GM23248 (cell line): ENCODE results near the gene ST8SIA6. TPM values are rescaled to one million over a fixed set of nuclear protein-coding genes. Genes with fewer than 3 reads are reported as not detected.

ENCODE experiments used
- DNase-seq: peaks from one replicate; pipeline ENCODE4 v3.0.0-alpha.2; 2015
- H2AFZ ChIP-seq: fragments of 200-600 bp; sonication (generic); 2 replicates; pipeline ENCODE4 v1.6.1; 2016; ENCODE audit warnings: antibody characterized with exemption
- H3F3A ChIP-seq: fragments of 200-600 bp; sonication (generic); 2 replicates; pipeline ENCODE4 v1.6.1; 2016; ENCODE audit warnings: mild to moderate bottlenecking, antibody characterized with exemption, mixed run types; ENCODE audit not compliant: insufficient read depth
- H3K27ac ChIP-seq: fragments of 200-600 bp; sonication (generic); 2 replicates; pipeline ENCODE4 v1.5.1; 2016; ENCODE audit warnings: mild to moderate bottlenecking
- H3K27me3 ChIP-seq: fragments of 200-600 bp; sonication (generic); replicated peaks from 2 replicates; pipeline ENCODE4 v1.6.1; 2016; ENCODE audit warnings: mild to moderate bottlenecking; ENCODE audit not compliant: insufficient read depth
- H3K36me3 ChIP-seq: fragments of 200-600 bp; sonication (generic); 2 replicates; pipeline ENCODE4 v1.6.1; 2016; ENCODE audit warnings: low read depth, mild to moderate bottlenecking
- H3K4me1 ChIP-seq: fragments of 200-600 bp; sonication (generic); 2 replicates; pipeline ENCODE4 v1.6.1; 2016; ENCODE audit warnings: mild to moderate bottlenecking; ENCODE audit not compliant: insufficient read depth
- H3K4me2 ChIP-seq: fragments of 200-600 bp; sonication (generic); one replicate; pipeline ENCODE4 v1.6.1; 2016; ENCODE audit warnings: mild to moderate bottlenecking; ENCODE audit not compliant: unreplicated experiment
- H3K4me3 ChIP-seq: fragments of 200-600 bp; sonication (generic); 2 replicates; pipeline ENCODE4 v1.5.1; 2016; ENCODE audit warnings: mild to moderate bottlenecking
- H3K79me2 ChIP-seq: fragments of 200-600 bp; sonication (generic); 2 replicates; pipeline ENCODE4 v1.6.1; 2016; ENCODE audit warnings: mild to moderate bottlenecking; ENCODE audit not compliant: insufficient read depth
- H3K9ac ChIP-seq: fragments of 200-600 bp; sonication (generic); 2 replicates; pipeline ENCODE4 v1.6.1; 2016; ENCODE audit warnings: mild to moderate bottlenecking
- H3K9me2 ChIP-seq: fragments of 200-600 bp; sonication (generic); 2 replicates; pipeline ENCODE4 v1.6.1; 2016; ENCODE audit warnings: mixed run types, mild to moderate bottlenecking, moderate library complexity; ENCODE audit not compliant: insufficient read depth
- H3K9me3 ChIP-seq: fragments of 200-600 bp; sonication (generic); one replicate; pipeline ENCODE4 v1.6.1; 2017; ENCODE audit warnings: low read depth
- H4K20me1 ChIP-seq: fragments of 200-600 bp; sonication (generic); 2 replicates; pipeline ENCODE4 v1.6.0; 2016; ENCODE audit not compliant: insufficient read depth
- EZH2 ChIP-seq: fragments of 200-600 bp; sonication (generic); IDR thresholded peaks from 2 replicates; pipeline ENCODE4 v1.6.1; 2018; ENCODE audit warnings: antibody characterized with exemption, mild to moderate bottlenecking; ENCODE audit not compliant: insufficient read depth, poor library complexity, severe bottlenecking
- EZH2phosphoT487 ChIP-seq: fragments of 200-600 bp; sonication (generic); IDR thresholded peaks from 2 replicates; pipeline ENCODE4 v1.6.1; 2018; ENCODE audit warnings: antibody characterized with exemption, moderate library complexity, mild to moderate bottlenecking, low read depth; ENCODE audit not compliant: insufficient read depth
- WGBS, 2 experiments: methylation state at CpG; one replicate each; pipeline ENCODE4 v1.1.6; 2015 to 2017; ENCODE audit warnings: low lambda C conversion rate in 2 of 2, low coverage in 1 of 2; ENCODE audit errors: missing lambda C conversion rate in 2 of 2; 5-methylcytosine and 5-hydroxymethylcytosine counted together
- in situ Hi-C: fragments of 300-500 bp; cut with MboI; formaldehyde crosslinking; loops from 2 replicates; pipeline ENCODE4 v1.15.0; 2020
- polyA plus RNA-seq: library from polyadenylated mRNA; unstranded; fragments of >200 nt; fragmentation: Nextera tagmentation; extraction: Ambion mirVana; gene quantifications from 2 replicates; pipeline ENCODE4 v1.2.1, GENCODE V29; 2016
- total RNA-seq: library from RNA; depleted of rRNA; stranded (reverse); fragments of >200 nt; shearing (Covaris generic); gene quantifications from 2 replicates; pipeline ENCODE4 v1.2.3, GENCODE V29; 2014

ST8SIA6 gene
- total and polyA plus RNA-seq, 2 experiments from 2014 or later = not detected

DNA sequence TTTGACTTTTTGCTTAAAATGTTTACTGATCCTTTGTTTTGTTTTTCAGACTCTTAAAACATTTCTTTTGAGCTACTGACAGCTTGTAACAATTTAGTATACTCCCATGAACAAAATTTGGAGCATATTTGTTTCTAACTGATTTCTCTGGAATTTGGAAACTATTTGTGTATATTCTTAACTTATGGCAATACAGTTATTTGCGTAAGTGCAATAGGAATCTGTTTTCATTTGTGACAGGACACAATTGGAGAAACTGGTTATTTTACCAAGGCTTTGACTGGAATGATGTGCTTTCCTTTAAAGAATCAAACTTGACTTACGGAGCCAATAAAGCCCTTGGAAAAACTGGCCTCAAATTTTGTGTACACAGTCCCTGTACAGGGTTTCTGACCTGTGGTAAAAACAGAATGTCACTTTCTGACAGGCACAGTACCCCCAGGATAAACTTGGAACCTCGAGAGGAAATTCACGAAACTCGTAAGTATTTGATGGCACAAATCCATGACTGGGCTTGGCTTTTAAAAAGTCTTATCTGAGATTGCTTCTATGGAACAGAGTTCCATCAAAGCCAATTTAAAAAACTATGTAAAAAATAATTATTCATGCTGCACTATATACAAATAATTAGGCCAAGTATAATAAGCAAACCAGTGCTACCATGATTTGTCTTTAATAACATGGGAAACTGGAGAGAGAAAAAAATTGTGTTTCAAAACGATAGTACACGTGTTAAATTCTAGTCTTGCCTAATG is 70.4 kb downstream of the ST8SIA6 start:
- WGBS, 2 experiments = 35 to 39% methylated on average over 7 of the region's 7 CpGs
- DNase-seq = no peak
- no peak overlapping the region for H3K4me2 ChIP-seq
- no peak for TF ChIP-seq EZH2phosphoT487
- no peak for TF ChIP-seq EZH2
- H3K4me1 ChIP-seq = no peaks in the 10 kb centered on the region
- no peak overlapping the region for H2AFZ ChIP-seq
- H3K9me3 ChIP-seq = no peaks in the 10 kb centered on the region
- no peaks in the 10 kb centered on the region for H3K79me2 ChIP-seq
- no peak overlapping the region for H3K9ac ChIP-seq
- H3K27me3 ChIP-seq = no peaks in the 10 kb centered on the region
- in situ Hi-C loops = no loop called here
- no peak overlapping the region for H3K27ac ChIP-seq
- no peak overlapping the region for H3K4me3 ChIP-seq
- no peaks in the 10 kb centered on the region for H3K9me2 ChIP-seq
- H3K36me3 ChIP-seq = no peaks in the 10 kb centered on the region
- no peaks in the 10 kb centered on the region for H4K20me1 ChIP-seq
- no peaks in the 10 kb centered on the region for H3F3A ChIP-seq

DNA sequence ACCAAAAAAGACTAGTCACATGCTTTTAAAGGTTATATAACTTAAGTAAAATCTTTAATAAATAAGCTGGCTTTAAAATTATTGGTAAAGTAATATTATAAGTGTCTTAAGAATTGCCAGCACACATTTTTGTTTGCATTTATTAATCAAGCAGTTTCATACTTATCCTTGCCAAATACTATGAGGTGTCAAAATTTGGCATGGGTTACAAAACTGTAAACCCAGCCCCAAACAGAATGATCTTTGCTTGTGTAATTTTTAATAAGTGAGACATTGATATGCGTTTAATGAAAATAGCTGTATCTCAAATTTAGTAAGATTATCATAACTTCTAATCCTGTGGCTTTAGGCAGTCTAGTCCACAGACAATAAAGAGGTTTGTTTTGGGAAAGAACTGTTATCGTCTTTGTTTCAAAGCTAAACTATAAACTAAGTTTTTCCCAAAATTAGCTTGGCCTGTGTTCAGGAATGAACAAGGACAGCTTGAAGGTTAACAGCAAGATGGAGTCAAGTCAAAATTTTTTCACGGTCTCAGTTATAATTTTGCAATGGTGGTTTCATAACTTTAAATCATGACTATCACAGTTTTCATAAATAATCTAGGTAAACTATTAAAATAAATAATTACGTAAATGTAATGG is 72.8 kb downstream of the ST8SIA6 start:
- 53 to 56% methylated on average over 4 of the region's 4 CpGs for WGBS, 2 experiments
- Histone ChIP-seq H3K4me2 (no peak overlapping the region), H3F3A (no peaks in the 10 kb centered on the region), H3K79me2 (no peaks in the 10 kb centered on the region), H3K9me2 (no peaks in the 10 kb centered on the region), H2AFZ (0 out of 2 replicates have a peak overlapping the region, but pooled peaks have one; percentile 18), H3K4me3 (no peak overlapping the region), H3K36me3 (no peaks in the 10 kb centered on the region), H3K4me1 (no peaks in the 10 kb centered on the region), H3K9ac (no peak overlapping the region), H3K27me3 (no peaks in the 10 kb centered on the region), H3K9me3 (no peaks in the 10 kb centered on the region), H4K20me1 (no peaks in the 10 kb centered on the region), H3K27ac (no peak overlapping the region)
- in situ Hi-C loops = no loop called here
- DNase-seq = no peak
- TF ChIP-seq EZH2phosphoT487 (no peak), EZH2 (no peak)

DNA sequence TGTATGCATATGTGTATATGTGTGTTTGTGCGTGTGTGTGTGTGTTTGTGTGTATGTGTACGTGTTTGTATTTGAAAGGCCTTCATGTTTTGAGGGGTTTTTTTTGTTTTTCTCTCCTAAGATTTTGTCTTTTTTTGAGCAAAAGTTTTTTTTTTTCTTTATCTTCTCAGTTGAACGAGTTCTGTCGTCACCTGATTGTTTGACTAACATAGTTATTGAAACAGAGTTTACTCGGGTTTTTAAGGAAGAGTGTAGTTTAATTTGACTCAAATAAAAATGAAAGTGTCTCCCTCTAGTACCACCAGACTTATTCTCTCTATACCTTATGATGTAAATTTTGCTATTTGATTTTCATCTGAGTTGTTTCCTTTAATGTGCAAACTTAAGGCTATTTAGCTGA is 73.5 kb downstream of the ST8SIA6 start:
- whole genome bisulfite sequencing, 2 experiments = 63 to 69% methylated on average over 5 of the region's 5 CpGs
- H3K27me3 ChIP-seq = no peaks in the 10 kb centered on the region
- no peaks in the 10 kb centered on the region for H3F3A ChIP-seq
- no peak overlapping the region for H3K9ac ChIP-seq
- H3K9me2 ChIP-seq = no peaks in the 10 kb centered on the region
- no peak overlapping the region for H3K27ac ChIP-seq
- no peaks in the 10 kb centered on the region for H4K20me1 ChIP-seq
- no peak for DNase-seq
- TF ChIP-seq EZH2 = no peak
- no peak for TF ChIP-seq EZH2phosphoT487
- H2AFZ ChIP-seq = no peak overlapping the region
- H3K4me2 ChIP-seq = no peak overlapping the region
- no peaks in the 10 kb centered on the region for H3K79me2 ChIP-seq
- in situ Hi-C loops = no loop called here
- no peak overlapping the region for H3K4me3 ChIP-seq
- no peaks in the 10 kb centered on the region for H3K9me3 ChIP-seq
- no peaks in the 10 kb centered on the region for H3K36me3 ChIP-seq
- H3K4me1 ChIP-seq = no peaks in the 10 kb centered on the region

DNA sequence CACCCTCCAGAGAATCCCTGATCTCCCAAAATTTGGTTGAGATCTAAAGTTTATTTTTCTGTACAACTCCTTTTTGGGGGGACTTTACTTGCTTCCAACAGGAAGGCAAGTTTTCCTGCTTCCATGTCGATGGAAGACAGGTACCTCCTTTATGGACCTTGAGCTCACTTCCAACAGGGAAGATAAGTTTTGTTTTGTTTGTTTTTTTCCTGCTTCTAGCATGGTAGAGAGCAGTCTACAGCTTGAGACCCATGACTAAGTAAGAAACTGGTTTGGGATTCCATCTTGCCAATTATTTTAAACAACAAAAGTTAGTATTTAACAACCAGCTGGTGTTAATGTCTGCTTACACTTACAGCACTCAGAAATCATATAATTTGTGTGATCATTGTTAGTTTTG is 74.4 kb downstream of the ST8SIA6 start:
- H3K27me3 ChIP-seq = no peaks in the 10 kb centered on the region
- no peak overlapping the region for H3K4me2 ChIP-seq
- no peaks in the 10 kb centered on the region for H3K4me1 ChIP-seq
- DNase-seq = no peak
- WGBS, 2 experiments = 10 to 22% methylated on average over 1 of the region's 1 CpG
- H3F3A ChIP-seq = no peaks in the 10 kb centered on the region
- no peak for TF ChIP-seq EZH2phosphoT487
- TF ChIP-seq EZH2 = no peak
- no peaks in the 10 kb centered on the region for H3K9me2 ChIP-seq
- H3K36me3 ChIP-seq = no peaks in the 10 kb centered on the region
- H4K20me1 ChIP-seq = no peaks in the 10 kb centered on the region
- no peaks in the 10 kb centered on the region for H3K79me2 ChIP-seq
- no peak overlapping the region for H3K4me3 ChIP-seq
- no peak overlapping the region for H2AFZ ChIP-seq
- no peaks in the 10 kb centered on the region for H3K9me3 ChIP-seq
- H3K27ac ChIP-seq = no peak overlapping the region
- in situ Hi-C loops = no loop called here
- H3K9ac ChIP-seq = no peak overlapping the region
